LNCAP (cell line): ENCODE results near the gene SRM.

Experiments used
- CTCF ChIP-seq: fragments of 450-650 bp; IDR thresholded peaks from 2 replicates; pipeline ENCODE4 v1.5.1; 2017; ENCODE audit warnings: mild to moderate bottlenecking

Gene SRM

GRCh38 chr1:11059968-11060830, at the start of gene SRM:
Gene SRM (minus strand): TSS chr1:11060018. CDS start chr1:11059943, 75 bp downstream.
- no peak for TF ChIP-seq CTCF

- no peak for TF ChIP-seq CTCF
Measured at GRCh38 chr1:11109047-11109760, 49.4 kb upstream of the SRM start.

- no peak for TF ChIP-seq CTCF
Measured at GRCh38 chr1:11107599-11107998, 47.8 kb upstream of the SRM start.

DNA sequence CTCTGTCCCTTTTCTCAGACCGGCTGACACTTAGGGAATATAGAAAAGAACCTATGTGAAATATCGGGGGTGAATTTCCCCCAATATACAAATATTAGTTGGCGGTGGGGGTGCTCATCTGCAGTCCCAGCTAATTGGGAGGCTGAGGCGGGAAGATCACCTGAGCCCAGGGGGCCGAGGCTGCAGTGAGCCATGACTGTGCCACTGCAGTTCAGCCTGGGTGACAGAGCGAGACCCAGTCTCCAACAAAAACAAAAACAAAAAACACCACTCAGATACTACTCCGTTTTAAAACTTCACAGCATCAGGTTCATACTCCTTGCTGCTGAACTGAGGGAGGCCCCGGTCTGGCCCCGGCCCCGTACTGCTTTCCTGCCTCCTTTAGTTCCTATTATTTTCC, 45.8 kb upstream of the SRM start:
- TF ChIP-seq CTCF, result no peak

- TF ChIP-seq CTCF, result no peak
Measured at GRCh38 chr1:11101347-11101746, 41.5 kb upstream of the SRM start.

DNA sequence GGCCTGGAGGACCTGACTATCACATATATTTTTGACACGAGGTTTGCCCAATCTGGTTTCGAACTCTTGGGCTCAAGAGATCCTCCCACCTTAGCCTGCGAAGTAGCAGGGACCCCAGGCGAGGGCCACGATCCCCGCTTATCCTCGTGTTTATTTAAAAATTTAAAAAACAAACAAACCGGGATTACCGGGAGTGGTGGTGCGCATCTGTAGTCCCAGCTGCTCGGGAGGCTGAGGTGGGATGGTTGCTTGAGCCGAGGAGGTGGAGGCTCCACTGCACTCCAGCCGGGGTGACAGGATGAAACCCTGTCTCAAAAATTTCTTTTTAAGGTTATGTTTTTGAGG, 40.3 kb upstream of the SRM start:
- TF ChIP-seq CTCF, result no peak

- TF ChIP-seq CTCF, result no peak
Measured at GRCh38 chr1:11099310-11100148, 39.7 kb upstream of the SRM start, which contains the start of gene EXOSC10. Gene EXOSC10 (minus strand): TSS chr1:11099869. CDS start chr1:11099831, 38 bp downstream.
